Liver (tissue), 9 donors: Measurements from ENCODE around the gene GPR68. TPM values are rescaled to one million over a fixed set of nuclear protein-coding genes. Genes with fewer than 3 reads are reported as not detected.
A peak's percentile ranks its signal among the peaks of the same experiment; 100 is the strongest.

Source experiments
- DNase-seq: peaks from one replicate; pipeline ENCODE4 v3.0.0-alpha.2; 2017; ENCODE audit warnings: low spot score
- H3K27ac ChIP-seq, 2 donors: one replicate each; pipeline ENCODE4 v1.7.0; 2013; ENCODE audit warnings: inconsistent platforms in 2 of 2, low read length in 2 of 2, control low read depth in 1 of 2, low read depth in 1 of 2, mild to moderate bottlenecking in 1 of 2
- H3K27me3 ChIP-seq, 4 donors: one replicate each; pipeline versions ENCODE4 v1.6.1 to v1.7.0; 2013; ENCODE audit warnings: low read length in 3 of 4, inconsistent platforms in 1 of 4, mild to moderate bottlenecking in 1 of 4, moderate library complexity in 1 of 4; ENCODE audit not compliant: control insufficient read depth in 4 of 4, insufficient read depth in 4 of 4
- H3K36me3 ChIP-seq, 4 donors: one replicate each; pipeline versions ENCODE4 v1.6.1 to v1.7.0; 2013; ENCODE audit warnings: low read length in 3 of 4, mild to moderate bottlenecking in 3 of 4, low read depth in 1 of 4, moderate library complexity in 1 of 4; ENCODE audit not compliant: control insufficient read depth in 4 of 4, insufficient read depth in 3 of 4
- H3K4me1 ChIP-seq, 4 donors: one replicate each; pipeline versions ENCODE4 v1.6.1 to v1.7.0; 2013; ENCODE audit warnings: low read length in 3 of 4, mild to moderate bottlenecking in 3 of 4, moderate library complexity in 1 of 4; ENCODE audit not compliant: control insufficient read depth in 4 of 4, insufficient read depth in 4 of 4
- H3K4me3 ChIP-seq, 3 donors: one replicate each; pipeline versions ENCODE4 v1.6.1 to v1.7.0; 2013; ENCODE audit warnings: low read length in 3 of 3, control low read depth in 1 of 3, low read depth in 1 of 3, mild to moderate bottlenecking in 1 of 3
- H3K9ac ChIP-seq, 2 donors: one replicate each; pipeline ENCODE4 v1.7.0; 2013; ENCODE audit warnings: low read length in 2 of 2, mild to moderate bottlenecking in 2 of 2, moderate library complexity in 2 of 2, control low read depth in 1 of 2, low read depth in 1 of 2
- H3K9me3 ChIP-seq, 4 donors: one replicate each; pipeline versions ENCODE4 v1.6.1 to v1.7.0; 2013; ENCODE audit warnings: low read length in 3 of 4; ENCODE audit not compliant: control insufficient read depth in 4 of 4
- FOXA2 ChIP-seq: IDR thresholded peaks from 2 replicates; pipeline ENCODE4 v1.6.1; 2016; ENCODE audit warnings: antibody characterized with exemption
- HNF4G ChIP-seq: IDR thresholded peaks from 2 replicates; pipeline ENCODE4 v1.6.1; 2016; ENCODE audit warnings: antibody characterized with exemption
- NR2F2 ChIP-seq: IDR thresholded peaks from 2 replicates; pipeline ENCODE4 v1.6.1; 2016; ENCODE audit warnings: antibody characterized with exemption
- RAD21 ChIP-seq, 2 donors: IDR thresholded peaks; 2 replicates each; pipeline ENCODE4 v1.6.1; 2016; ENCODE audit warnings: antibody characterized with exemption in 2 of 2, mild to moderate bottlenecking in 2 of 2
- RXRA ChIP-seq, 2 donors: IDR thresholded peaks; 2 replicates each; pipeline ENCODE4 v1.6.1; 2017 to 2018; ENCODE audit warnings: antibody characterized with exemption in 2 of 2, mild to moderate bottlenecking in 1 of 2
- SP1 ChIP-seq: IDR thresholded peaks from 2 replicates; pipeline ENCODE4 v1.6.1; 2018; ENCODE audit warnings: antibody characterized with exemption, mild to moderate bottlenecking
- YY1 ChIP-seq: IDR thresholded peaks from 2 replicates; pipeline ENCODE4 v1.6.1; 2016; ENCODE audit warnings: antibody characterized with exemption, mild to moderate bottlenecking
- ZBTB33 ChIP-seq: IDR thresholded peaks from 2 replicates; pipeline ENCODE4 v1.6.1; 2016; ENCODE audit warnings: antibody characterized with exemption
- WGBS: extraction: QIAGEN DNeasy Blood & Tissue Kit; methylation state at CpG from one replicate; pipeline ENCODE4 v1.1.7; 2013; 5-methylcytosine and 5-hydroxymethylcytosine counted together
- polyA plus RNA-seq, 2 donors: library from polyadenylated mRNA; stranded (reverse) in 1 of 2; unstranded in 1 of 2; fragments of 200-250 nt in 1 of 2; fragments of >200 nt in 1 of 2; fragmentation: Nextera tagmentation in 1 of 2; extraction: Ambion mirVana in 1 of 2; gene quantifications; one replicate each; pipeline versions ENCODE4 v1.2.1 to v1.2.3, GENCODE V29; 2013 to 2015
- total RNA-seq, 2 donors: library from RNA; depleted of rRNA; stranded (reverse); fragments of >200 nt; gene quantifications; one replicate each; pipeline ENCODE4 v1.2.3, GENCODE V29; 2014
- TF ChIP-seq, protein P1 (sequence below): IDR thresholded peaks from 2 replicates; pipeline ENCODE4 v1.6.1; 2016; ENCODE audit warnings: antibody characterized with exemption
- TF ChIP-seq, protein P2 (sequence below): fragments of 150-350 bp; IDR thresholded peaks from 2 replicates; pipeline ENCODE4 v1.5.1; 2017; ENCODE audit warnings: improper control_type of control experiment, low read depth, low read length; ENCODE audit not compliant: missing input control
- donor health status: healthy.
- donor health status: healthy.
- donor health status: healthy.
- donor health status: healthy.
- donor health status: healthy.

Gene GPR68
- total and polyA plus RNA-seq, 4 donors, result 0.17 to 0.37 (median 0.33) TPM; not detected in 1

- no peak for TF ChIP-seq ZBTB33
Observed at GRCh38 chr14:91254461-91254860, 10.0 kb upstream of the GPR68 start (continued).

DNA sequence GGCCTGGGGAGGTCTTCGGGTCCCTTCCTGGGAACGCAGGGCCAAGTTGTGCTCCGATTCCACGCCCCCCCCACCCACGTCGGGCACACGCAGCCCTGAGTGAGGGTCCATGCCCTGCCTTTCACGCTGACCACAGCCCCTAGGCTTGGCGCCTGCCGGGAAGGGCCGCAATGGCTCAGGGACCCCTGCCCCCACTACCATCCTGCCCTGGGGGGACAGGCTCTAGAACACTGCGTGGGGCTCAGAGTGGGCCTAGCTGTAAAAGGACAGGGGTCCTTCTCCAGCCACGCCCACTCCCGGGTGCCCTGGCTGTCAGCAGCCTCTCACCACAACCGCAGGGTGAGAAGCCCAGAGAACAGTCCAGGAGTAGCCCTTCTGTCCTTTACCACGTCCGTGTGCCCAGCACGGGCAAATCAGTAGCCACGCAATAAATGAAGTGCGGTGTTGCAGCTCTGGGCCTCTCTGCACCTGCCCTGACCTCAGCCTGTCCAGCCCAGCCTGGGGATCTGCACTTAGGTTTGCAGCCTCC lies 9.4 kb upstream of the GPR68 start:
- Histone ChIP-seq H3K27ac (no peak overlapping the region), H3K4me3 (peak overlapping the region in 2 of 3 donors; percentile 13 to 73), H3K4me1 (peaks cover 4 to 20% (median 5%) of the 10 kb centered on the region in 4 donors), H3K9me3 (no peaks in the 10 kb centered on the region), H3K9ac (peak overlapping the region in 1 of 2 donors; percentile 47), H3K36me3 (no peaks in the 10 kb centered on the region), H3K27me3 (no peaks in the 10 kb centered on the region)
- TF ChIP-seq YY1 (no peak), SP1 (no peak), FOXA2 (no peak), HNF4G (no peak), NR2F2 (no peak), RAD21 (IDR thresholded peaks at IDR 0.05) (no peak), ZBTB33 (no peak)
- TF ChIP-seq, protein P1, sequence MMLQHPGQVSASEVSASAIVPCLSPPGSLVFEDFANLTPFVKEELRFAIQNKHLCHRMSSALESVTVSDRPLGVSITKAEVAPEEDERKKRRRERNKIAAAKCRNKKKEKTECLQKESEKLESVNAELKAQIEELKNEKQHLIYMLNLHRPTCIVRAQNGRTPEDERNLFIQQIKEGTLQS, result no peak
- no peak for DNase-seq
- WGBS, result 26% methylated on average over 20 of the region's 20 CpGs

DNA sequence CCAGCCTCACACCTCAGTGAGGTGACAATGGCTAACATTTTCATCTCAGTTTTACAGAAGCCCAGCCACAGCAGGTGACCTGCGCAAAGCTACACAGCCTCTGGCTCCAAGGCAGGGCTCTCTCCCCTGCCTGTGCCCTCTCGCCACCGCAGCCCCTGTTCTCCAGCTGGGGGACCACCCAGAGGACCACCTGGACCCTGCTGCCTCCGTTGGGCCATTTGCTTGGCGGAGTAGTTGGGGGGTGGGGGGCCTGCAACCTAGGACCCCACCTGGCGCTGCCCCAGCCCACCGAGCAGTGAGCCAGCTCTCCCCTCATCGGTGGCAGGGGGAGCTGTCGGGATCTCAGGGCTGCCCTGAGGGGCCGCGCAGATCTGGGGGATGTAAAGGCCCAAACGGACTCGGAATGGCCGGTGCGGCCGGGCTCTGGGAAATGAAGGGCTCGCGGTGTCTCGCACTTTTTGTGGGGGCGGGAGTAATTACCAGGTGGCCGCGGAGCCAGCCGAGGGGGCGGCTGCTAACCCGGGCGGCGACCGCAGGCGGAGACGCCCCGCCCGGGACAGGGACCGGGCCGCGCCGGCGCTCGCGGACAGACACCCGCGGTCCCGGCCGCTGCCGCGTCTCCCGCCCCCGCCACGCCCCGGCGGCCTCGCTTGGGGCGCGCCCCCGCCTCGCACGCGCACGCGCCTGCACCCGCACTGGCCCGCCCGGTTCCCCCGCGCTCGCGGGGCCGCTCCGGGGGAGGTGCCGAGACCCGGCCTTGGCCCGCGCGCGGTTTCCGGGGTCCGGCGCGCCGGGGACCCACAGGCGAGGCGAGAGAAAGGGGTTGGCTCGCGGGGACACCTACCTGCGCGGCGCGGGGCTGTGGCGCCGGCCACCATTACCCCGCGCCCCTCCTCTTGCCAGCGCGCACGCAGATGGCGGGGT lies 8.6 kb upstream of the GPR68 start:
- 4% methylated on average over 95 of the region's 95 CpGs for WGBS
- DNase-seq, result peak; percentile 65
- peak overlapping the region in 1 of 2 donors; percentile 47 for H3K9ac ChIP-seq

More for the DNA sequence above, 8.6 kb upstream of the GPR68 start:
- H3K4me1 ChIP-seq, result peaks cover 4 to 20% (median 5%) of the 10 kb centered on the region in 4 donors
- TF ChIP-seq RXRA (IDR thresholded peaks at IDR 0.05), result no peak
- no peak for TF ChIP-seq RAD21 (IDR thresholded peaks at IDR 0.05)
- TF ChIP-seq, protein P2, sequence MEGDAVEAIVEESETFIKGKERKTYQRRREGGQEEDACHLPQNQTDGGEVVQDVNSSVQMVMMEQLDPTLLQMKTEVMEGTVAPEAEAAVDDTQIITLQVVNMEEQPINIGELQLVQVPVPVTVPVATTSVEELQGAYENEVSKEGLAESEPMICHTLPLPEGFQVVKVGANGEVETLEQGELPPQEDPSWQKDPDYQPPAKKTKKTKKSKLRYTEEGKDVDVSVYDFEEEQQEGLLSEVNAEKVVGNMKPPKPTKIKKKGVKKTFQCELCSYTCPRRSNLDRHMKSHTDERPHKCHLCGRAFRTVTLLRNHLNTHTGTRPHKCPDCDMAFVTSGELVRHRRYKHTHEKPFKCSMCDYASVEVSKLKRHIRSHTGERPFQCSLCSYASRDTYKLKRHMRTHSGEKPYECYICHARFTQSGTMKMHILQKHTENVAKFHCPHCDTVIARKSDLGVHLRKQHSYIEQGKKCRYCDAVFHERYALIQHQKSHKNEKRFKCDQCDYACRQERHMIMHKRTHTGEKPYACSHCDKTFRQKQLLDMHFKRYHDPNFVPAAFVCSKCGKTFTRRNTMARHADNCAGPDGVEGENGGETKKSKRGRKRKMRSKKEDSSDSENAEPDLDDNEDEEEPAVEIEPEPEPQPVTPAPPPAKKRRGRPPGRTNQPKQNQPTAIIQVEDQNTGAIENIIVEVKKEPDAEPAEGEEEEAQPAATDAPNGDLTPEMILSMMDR, result no peak
- no peak for TF ChIP-seq SP1
- TF ChIP-seq, protein P1, result no peak
- H3K9me3 ChIP-seq, result no peaks in the 10 kb centered on the region
- no peaks in the 10 kb centered on the region for H3K36me3 ChIP-seq
- H3K4me3 ChIP-seq, result peak overlapping the region in 2 of 3 donors; percentile 36 to 73
- H3K27me3 ChIP-seq, result no peaks in the 10 kb centered on the region
- H3K27ac ChIP-seq, result no peak overlapping the region
